ENCODE data around the gene ZFPM1.
"Not testable (repeated sequence)": the region's sequence is repeated elsewhere in the genome, so short reads cannot be mapped to it uniquely, and the experiment has no call there.

The ZFPM1 gene

DNA sequence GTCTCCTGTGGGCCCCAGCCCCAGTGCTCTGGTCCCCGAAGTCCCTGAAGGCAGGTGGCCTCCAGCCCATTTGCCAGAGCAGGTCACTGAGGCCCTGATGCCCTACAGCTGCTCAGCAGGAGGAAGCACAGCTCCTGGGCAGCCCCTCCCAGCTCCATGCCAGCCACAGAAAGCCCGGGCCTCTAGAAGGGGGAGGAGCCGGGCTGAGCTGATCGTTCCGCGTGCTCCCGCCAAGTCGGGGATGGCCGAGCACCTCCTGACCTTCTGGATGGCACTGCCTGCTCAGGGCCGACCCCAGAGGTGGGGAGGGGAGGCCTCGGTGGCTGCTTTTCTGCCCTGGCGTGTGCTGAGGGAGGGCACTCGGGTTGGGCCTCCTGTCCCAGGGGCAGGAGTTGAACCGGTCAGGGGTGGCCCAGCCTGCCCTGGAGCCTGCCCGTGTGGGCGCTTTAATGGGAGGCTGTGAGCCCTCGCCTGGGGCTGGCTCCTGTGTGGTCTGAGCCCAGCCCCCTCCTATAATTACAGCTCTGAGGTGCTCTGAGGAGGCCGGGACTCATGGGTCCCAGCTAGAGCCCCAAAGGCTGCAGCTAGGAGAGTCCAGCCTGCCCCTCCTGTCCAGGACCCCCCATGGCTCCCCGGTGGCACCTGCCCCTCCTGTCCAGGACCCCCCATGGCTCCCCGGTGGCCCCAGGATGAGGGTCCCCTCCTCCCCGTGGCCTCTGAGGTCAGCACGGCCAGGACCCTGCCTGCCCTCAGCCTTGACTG, 29.7 kb downstream of the ZFPM1 start:
- H2AFZ ChIP-seq (ENCODE audit: low read depth) = no peak overlapping the region
- no peak for TF ChIP-seq CTCF (conservative IDR thresholded peaks at IDR 0.05; ENCODE audit: low read depth, low read length)
- H3K27ac ChIP-seq = no peak overlapping the region
- H4K20me1 ChIP-seq (ENCODE audit: insufficient read depth) = no peaks in the 10 kb centered on the region
- H3K79me2 ChIP-seq (ENCODE audit: insufficient read depth, low read depth) = no peaks in the 10 kb centered on the region
- peaks cover 72% of the 10 kb centered on the region for H3K27me3 ChIP-seq (ENCODE audit: insufficient read depth, low read depth)
- H3K36me3 ChIP-seq (ENCODE audit: insufficient read depth) = no peaks in the 10 kb centered on the region
- no peak overlapping the region for H3K4me2 ChIP-seq
- no peaks in the 10 kb centered on the region for H3K4me1 ChIP-seq (ENCODE audit: low read depth, poor library complexity, severe bottlenecking)
- H3K4me3 ChIP-seq (IDR thresholded peaks at IDR 0.05; ENCODE audit: insufficient read depth, low read depth, low read length) = no peak overlapping the region
- H3K9ac ChIP-seq = no peak overlapping the region

- H4K20me1 ChIP-seq (ENCODE audit: insufficient read depth) = no peaks in the 10 kb centered on the region
- no peaks in the 10 kb centered on the region for H3K79me2 ChIP-seq (ENCODE audit: insufficient read depth, low read depth)
- no peak for TF ChIP-seq CTCF (conservative IDR thresholded peaks at IDR 0.05; ENCODE audit: low read depth, low read length)
- no peak overlapping the region for H3K4me2 ChIP-seq
- no peaks in the 10 kb centered on the region for H3K36me3 ChIP-seq (ENCODE audit: insufficient read depth)
- H3K27me3 ChIP-seq (ENCODE audit: insufficient read depth, low read depth) = peaks cover 72% of the 10 kb centered on the region
- H3K4me3 ChIP-seq (IDR thresholded peaks at IDR 0.05; ENCODE audit: insufficient read depth, low read depth, low read length) = no peak overlapping the region
- no peaks in the 10 kb centered on the region for H3K4me1 ChIP-seq (ENCODE audit: low read depth, poor library complexity, severe bottlenecking)
- H3K27ac ChIP-seq = no peak overlapping the region
- H2AFZ ChIP-seq (ENCODE audit: low read depth) = no peak overlapping the region
- H3K9ac ChIP-seq = no peak overlapping the region
Measured at GRCh38 chr16:88483392-88483641, 30.2 kb downstream of the ZFPM1 start.

DNA sequence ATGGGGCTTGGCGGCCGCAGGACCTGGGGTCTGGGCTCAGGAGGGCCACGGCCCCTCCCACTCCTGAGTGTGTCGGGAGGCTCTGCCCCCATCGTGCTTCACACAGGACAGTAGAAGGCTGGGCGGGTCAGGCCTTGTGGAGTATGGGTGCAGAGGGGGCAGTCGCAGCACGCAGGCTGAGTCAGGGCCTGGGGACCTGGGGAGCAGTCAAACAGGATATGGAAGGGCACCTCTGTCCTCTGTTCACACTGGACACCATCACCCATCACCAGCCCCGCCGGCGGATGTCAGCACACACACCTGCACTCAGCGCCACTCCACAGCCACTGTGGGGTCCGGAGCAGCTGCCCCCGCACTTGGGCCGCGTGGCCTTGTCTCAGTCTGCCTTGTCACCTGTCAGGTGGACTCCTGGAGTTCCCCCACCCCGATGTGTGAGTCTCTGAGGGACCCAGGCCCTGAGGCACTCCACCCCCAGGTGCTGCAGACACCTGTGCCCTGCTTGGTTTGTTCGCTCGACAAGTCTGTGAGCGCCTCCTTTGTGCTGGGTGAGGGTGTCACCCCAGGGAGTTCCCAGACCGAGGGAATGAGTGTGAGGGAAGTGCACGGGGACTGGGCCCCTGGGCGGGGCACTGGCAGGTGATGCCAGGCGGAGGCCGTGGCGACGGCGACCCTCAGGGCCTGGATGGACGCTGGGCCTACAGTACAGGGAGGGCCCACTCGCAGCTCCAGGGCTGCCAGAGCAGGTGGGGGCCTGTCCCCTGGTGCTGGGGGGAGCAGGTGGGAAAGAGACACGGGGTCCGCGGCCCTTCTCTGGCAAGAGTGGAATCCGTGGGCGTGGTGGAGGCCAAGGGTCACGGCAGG, 31.7 kb downstream of the ZFPM1 start:
- no peak overlapping the region for H3K4me3 ChIP-seq (IDR thresholded peaks at IDR 0.05; ENCODE audit: insufficient read depth, low read depth, low read length)
- no peaks in the 10 kb centered on the region for H3K4me1 ChIP-seq (ENCODE audit: low read depth, poor library complexity, severe bottlenecking)
- H3K9ac ChIP-seq = no peak overlapping the region
- H3K4me2 ChIP-seq = no peak overlapping the region
- H3K27me3 ChIP-seq (ENCODE audit: insufficient read depth, low read depth) = peaks cover 74% of the 10 kb centered on the region
- no peak overlapping the region for H3K27ac ChIP-seq
- no peak for TF ChIP-seq CTCF (conservative IDR thresholded peaks at IDR 0.05; ENCODE audit: low read depth, low read length)
- H3K79me2 ChIP-seq (ENCODE audit: insufficient read depth, low read depth) = no peaks in the 10 kb centered on the region
- no peaks in the 10 kb centered on the region for H4K20me1 ChIP-seq (ENCODE audit: insufficient read depth)
- H3K36me3 ChIP-seq (ENCODE audit: insufficient read depth) = no peaks in the 10 kb centered on the region
- no peak overlapping the region for H2AFZ ChIP-seq (ENCODE audit: low read depth)

GRCh38 chr16:88485366-88485741, 32.3 kb downstream of the ZFPM1 start:
- not testable (repeated sequence) for H4K20me1 ChIP-seq (ENCODE audit: insufficient read depth); H3K4me3 ChIP-seq (IDR thresholded peaks at IDR 0.05; ENCODE audit: insufficient read depth, low read depth, low read length); H3K36me3 ChIP-seq (ENCODE audit: insufficient read depth); H2AFZ ChIP-seq (ENCODE audit: low read depth); H3K9ac ChIP-seq; H3K79me2 ChIP-seq (ENCODE audit: insufficient read depth, low read depth); H3K27ac ChIP-seq; H3K4me1 ChIP-seq (ENCODE audit: low read depth, poor library complexity, severe bottlenecking); H3K4me2 ChIP-seq
- peaks cover 70% of the 10 kb centered on the region for H3K27me3 ChIP-seq (ENCODE audit: insufficient read depth, low read depth)
